Measurements from ENCODE around the gene ABI3. TPM values are rescaled to one million over a fixed set of nuclear protein-coding genes. Genes with fewer than 3 reads are reported as not detected.

Gene ABI3
- total and polyA plus RNA-seq, 9 of the 15 experiments (the other 6 are each of a cell fraction or from before 2014, with no cell fraction given) = not detected

GRCh38 chr17:49193513-49194296, 16.8 kb upstream of the ABI3 start (continued):
- TF ChIP-seq USF2 (CRISPR knock-in tag; IDR thresholded peaks at IDR 0.05) = no peak
- TF ChIP-seq COPS2 (conservative IDR thresholded peaks at IDR 0.05) = no peak
- peak; percentile 62; the same call in 1 of the 2 replicates for TF ChIP-seq OTX1 (CRISPR knock-in tag; IDR thresholded peaks at IDR 0.05)
- TF ChIP-seq NFIX (CRISPR knock-in tag; IDR thresholded peaks at IDR 0.05; ENCODE audit: low read depth) = no peak
- TF ChIP-seq RNF2 (IDR thresholded peaks at IDR 0.05) = no peak
- peak in 1 of 2 experiments; percentile 43; a peak in 3 of 4 replicates for TF ChIP-seq HDAC1 (IDR thresholded peaks at IDR 0.05)
- 0 out of 2 replicates have a peak, but pooled peaks have one; percentile 44 for TF ChIP-seq ZNF407 (IDR thresholded peaks at IDR 0.05; ENCODE audit: low read depth)

Data from K562 (cell line).